PC-3 (cell line): Measurements from ENCODE around the gene GRK3. TPM values are rescaled to one million over a fixed set of nuclear protein-coding genes. Genes with fewer than 3 reads are reported as not detected.

Source experiments
- ATAC-seq: fragments of 200-7000 bp; cut with Tn5 transposase; 2 replicates; pipeline ENCODE4 v1.9.1; 2020; ENCODE audit warnings: mild to moderate bottlenecking, moderate library complexity
- BruUV-seq: library from RNA; stranded (reverse); fragments of 400-500 nt; replicated peaks from 2 replicates; lab custom pipeline; 2021; lab: Mats Ljungman, UMichigan
- CTCF ChIA-PET: fragments of 300-600 bp; sonication (Branson Sonifier 250); formaldehyde crosslinking; loops from one replicate; lab custom pipeline; 2022; ENCODE audit warnings: antibody characterized with exemption; lab: Charles Lee
- POLR2A ChIA-PET: fragments of 300-600 bp; sonication (Branson Sonifier 250); formaldehyde crosslinking; loops from one replicate; lab custom pipeline; 2022; ENCODE audit warnings: antibody characterized with exemption; ENCODE audit not compliant: unreplicated experiment; lab: Charles Lee
- DNase-seq: peaks from one replicate; pipeline ENCODE4 v3.0.0-alpha.2; 2015
- H2AFZ ChIP-seq: fragments of 300-600 bp; sonication (generic); 2 replicates; pipeline ENCODE4 v1.6.0; 2016; ENCODE audit warnings: antibody characterized with exemption, low read length
- H3F3A ChIP-seq: fragments of 300-600 bp; sonication (generic); one replicate; pipeline ENCODE4 v1.6.0; 2017; ENCODE audit warnings: antibody characterized with exemption, low read length, control low read depth, mild to moderate bottlenecking; ENCODE audit not compliant: unreplicated experiment
- H3K27ac ChIP-seq: fragments of 300-600 bp; sonication (generic); 2 replicates; pipeline ENCODE4 v1.5.1; 2016; ENCODE audit warnings: mild to moderate bottlenecking, low read length
- H3K27me3 ChIP-seq: fragments of 300-600 bp; sonication (generic); 2 replicates; pipeline ENCODE4 v1.6.1; 2016; ENCODE audit warnings: low read length, mixed read lengths
- H3K36me3 ChIP-seq: fragments of 300-600 bp; sonication (generic); 2 replicates; pipeline ENCODE4 v1.6.1; 2016; ENCODE audit warnings: low read depth, mixed run types, low read length, mixed read lengths
- H3K4me1 ChIP-seq: fragments of 300-600 bp; sonication (generic); 2 replicates; pipeline ENCODE4 v1.5.1; 2016; ENCODE audit warnings: low read length; ENCODE audit not compliant: insufficient read depth
- H3K4me2 ChIP-seq: fragments of 300-600 bp; sonication (generic); 2 replicates; pipeline ENCODE4 v1.6.0; 2016; ENCODE audit warnings: low read length
- H3K4me3 ChIP-seq: fragments of 300-600 bp; sonication (generic); 2 replicates; pipeline ENCODE4 v1.5.1; 2016; ENCODE audit warnings: mild to moderate bottlenecking, low read length, mixed read lengths
- H3K79me2 ChIP-seq: fragments of 300-600 bp; sonication (generic); 2 replicates; pipeline ENCODE4 v1.6.1; 2017; ENCODE audit warnings: low read length, mixed read lengths
- H3K9ac ChIP-seq: fragments of 300-600 bp; sonication (generic); 2 replicates; pipeline ENCODE4 v1.6.0; 2016; ENCODE audit warnings: mild to moderate bottlenecking, low read length
- H3K9me2 ChIP-seq: fragments of 300-600 bp; sonication (generic); replicated peaks from 2 replicates; pipeline ENCODE4 v1.6.1; 2016; ENCODE audit warnings: mixed run types, low read length, mixed read lengths
- H3K9me3 ChIP-seq: fragments of 300-600 bp; sonication (generic); 2 replicates; pipeline ENCODE4 v1.6.1; 2016; ENCODE audit warnings: low read length, mixed read lengths
- H4K20me1 ChIP-seq: fragments of 300-600 bp; sonication (generic); 2 replicates; pipeline ENCODE4 v1.6.1; 2016; ENCODE audit warnings: low read length, mixed read lengths
- CTCF ChIP-seq: fragments of 300-600 bp; sonication (generic); conservative IDR thresholded peaks from 2 replicates; pipeline ENCODE4 v1.5.1; 2017; ENCODE audit warnings: antibody characterized with exemption, low read depth, mild to moderate bottlenecking, low read length
- EZH2 ChIP-seq: fragments of 300-600 bp; sonication (generic); IDR thresholded peaks from one replicate; pipeline ENCODE4 v1.6.1; 2017; ENCODE audit warnings: antibody characterized with exemption, mild to moderate bottlenecking, low read length; ENCODE audit not compliant: unreplicated experiment
- EZH2phosphoT487 ChIP-seq: fragments of 300-600 bp; sonication (generic); IDR thresholded peaks from 2 replicates; pipeline ENCODE4 v1.6.1; 2018; ENCODE audit warnings: mild to moderate bottlenecking, antibody characterized with exemption, low read length, borderline replicate concordance
- intact Hi-C: fragments of 100-400 bp; cut with micrococcal nuclease; formaldehyde crosslinking; loops from 2 replicates; pipeline ENCODE4 v1.9.0; 2023
- total RNA-seq: library from RNA; depleted of rRNA; stranded (reverse); fragments of >200 nt; gene quantifications from 2 replicates; pipeline ENCODE4 v1.2.3, GENCODE V29; 2014

GRK3 gene
- total RNA-seq, 1 experiment from 2014 or later = under 0.01 TPM

- ChIA-PET POLR2A (no interaction called here), CTCF (no interaction called here)
Measured at GRCh38 chr22:25656724-25657123, 92.2 kb downstream of the GRK3 start.

GRCh38 chr22:25658633-25659032, 94.2 kb downstream of the GRK3 start:
- H3K27me3 ChIP-seq = peaks cover 14% of the 10 kb centered on the region; the same call in 1 of the 2 replicates
- H3K4me2 ChIP-seq = no peak overlapping the region
- H4K20me1 ChIP-seq = no peaks in the 10 kb centered on the region
- no peak overlapping the region for H3K4me3 ChIP-seq
- H3K4me1 ChIP-seq = no peaks in the 10 kb centered on the region
- H2AFZ ChIP-seq = no peak overlapping the region
- BruUV-seq = no TSS peak
- ChIA-PET POLR2A (no interaction called here), CTCF (no interaction called here)
- no peaks in the 10 kb centered on the region for H3K36me3 ChIP-seq
- no peak for ATAC-seq
- H3F3A ChIP-seq = no peaks in the 10 kb centered on the region
- intact Hi-C loops = no loop called here
- H3K9me2 ChIP-seq = no peaks in the 10 kb centered on the region
- H3K27ac ChIP-seq = no peak overlapping the region
- TF ChIP-seq EZH2 (no peak), CTCF (no peak), EZH2phosphoT487 (no peak)
- H3K79me2 ChIP-seq = no peaks in the 10 kb centered on the region
- no peaks in the 10 kb centered on the region for H3K9me3 ChIP-seq
- no peak overlapping the region for H3K9ac ChIP-seq
- DNase-seq = no peak

More at GRCh38 chr22:25656724-25657123, 92.2 kb downstream of the GRK3 start:
- H2AFZ ChIP-seq = no peak overlapping the region
- no peak overlapping the region for H3K4me2 ChIP-seq
- no peak overlapping the region for H3K27ac ChIP-seq
- no peaks in the 10 kb centered on the region for H3K36me3 ChIP-seq
- intact Hi-C loops = no loop called here
- BruUV-seq = no TSS peak
- H3K4me3 ChIP-seq = no peak overlapping the region
- DNase-seq (no peak), ATAC-seq (no peak)
- peaks cover 20% of the 10 kb centered on the region; the same call in 1 of the 2 replicates for H3K27me3 ChIP-seq
- H3K79me2 ChIP-seq = no peaks in the 10 kb centered on the region
- no peaks in the 10 kb centered on the region for H3K9me2 ChIP-seq
- no peaks in the 10 kb centered on the region for H3K9me3 ChIP-seq
- no peak for TF ChIP-seq EZH2phosphoT487
- TF ChIP-seq EZH2 = no peak
- no peak for TF ChIP-seq CTCF
- H3K4me1 ChIP-seq = no peaks in the 10 kb centered on the region
- H3K9ac ChIP-seq = no peak overlapping the region
- no peaks in the 10 kb centered on the region for H4K20me1 ChIP-seq
- no peaks in the 10 kb centered on the region for H3F3A ChIP-seq

DNA sequence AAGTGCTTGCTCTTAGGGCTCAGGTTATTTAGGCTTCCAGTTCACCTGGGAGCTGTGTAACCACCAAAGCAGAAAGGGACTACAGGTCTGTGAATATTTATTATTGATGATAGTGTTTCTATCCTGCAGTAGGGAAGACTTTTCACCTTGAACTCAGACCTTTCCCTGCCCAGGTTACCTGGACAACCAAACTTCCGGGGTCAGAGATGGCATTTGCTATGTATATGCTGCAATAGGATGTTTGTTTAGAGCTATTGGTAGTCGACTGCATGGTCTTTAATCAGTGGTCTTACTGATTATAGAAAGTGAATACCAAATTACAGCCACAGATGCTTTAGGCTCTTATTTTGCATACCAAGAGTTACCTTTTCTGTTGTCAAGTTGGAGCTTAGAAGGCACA, 94.9 kb downstream of the GRK3 start:
- no peak overlapping the region for H3K4me2 ChIP-seq
- no peaks in the 10 kb centered on the region for H3K36me3 ChIP-seq
- no peaks in the 10 kb centered on the region for H4K20me1 ChIP-seq
- H3K9me2 ChIP-seq = no peaks in the 10 kb centered on the region
- no peaks in the 10 kb centered on the region for H3K4me1 ChIP-seq
- DNase-seq (no peak), ATAC-seq (no peak)
- H3K27me3 ChIP-seq = peaks cover 14% of the 10 kb centered on the region; the same call in 1 of the 2 replicates
- H2AFZ ChIP-seq = no peak overlapping the region
- no peaks in the 10 kb centered on the region for H3F3A ChIP-seq
- H3K27ac ChIP-seq = no peak overlapping the region
- BruUV-seq = no TSS peak
- intact Hi-C loops = no loop called here
- no peak for TF ChIP-seq CTCF
- no peak for TF ChIP-seq EZH2
- no peak for TF ChIP-seq EZH2phosphoT487
- no peaks in the 10 kb centered on the region for H3K79me2 ChIP-seq
- ChIA-PET CTCF (no interaction called here), POLR2A (no interaction called here)
- H3K4me3 ChIP-seq = no peak overlapping the region
- H3K9ac ChIP-seq = no peak overlapping the region
- H3K9me3 ChIP-seq = no peaks in the 10 kb centered on the region
